Skeletal muscle satellite cell (primary cell): Measurements from ENCODE around the gene MRPL12.

Experiments used
- H3K27me3 ChIP-seq: 2 replicates; pipeline ENCODE4 v1.7.0; 2013; ENCODE audit warnings: low read length; ENCODE audit not compliant: control insufficient read depth, insufficient read depth
- H3K36me3 ChIP-seq: 2 replicates; pipeline ENCODE4 v1.7.0; 2013; ENCODE audit warnings: mild to moderate bottlenecking, control low read depth, low read length; ENCODE audit not compliant: insufficient read depth
- H3K4me1 ChIP-seq: 2 replicates; pipeline ENCODE4 v1.7.0; 2013; ENCODE audit warnings: low read length; ENCODE audit not compliant: control insufficient read depth, insufficient read depth
- H3K4me2 ChIP-seq: 2 replicates; pipeline ENCODE4 v1.7.0; 2013; ENCODE audit warnings: mild to moderate bottlenecking, low read length
- H3K4me3 ChIP-seq: 2 replicates; pipeline ENCODE4 v1.7.0; 2013; ENCODE audit warnings: low read length
- H3K9ac ChIP-seq: 2 replicates; pipeline ENCODE4 v1.7.0; 2013; ENCODE audit warnings: mild to moderate bottlenecking, low read depth, low read length, moderate library complexity
- H3K9me3 ChIP-seq: replicated peaks from 2 replicates; pipeline ENCODE4 v1.7.0; 2013; ENCODE audit warnings: mild to moderate bottlenecking, control low read depth, low read length

The MRPL12 gene

GRCh38 chr17:81715107-81715871, 12.1 kb downstream of the MRPL12 start:
- Histone ChIP-seq H3K4me3 (no peak overlapping the region), H3K9me3 (no peaks in the 10 kb centered on the region), H3K27me3 (no peaks in the 10 kb centered on the region), H3K4me1 (peaks cover 28% of the 10 kb centered on the region), H3K36me3 (no peaks in the 10 kb centered on the region), H3K4me2 (no peak overlapping the region), H3K9ac (no peak overlapping the region)

GRCh38 chr17:81715872-81716673, 12.9 kb downstream of the MRPL12 start:
- H3K4me1 ChIP-seq, result peaks cover 21% of the 10 kb centered on the region
- no peaks in the 10 kb centered on the region for H3K9me3 ChIP-seq
- no peaks in the 10 kb centered on the region for H3K27me3 ChIP-seq
- H3K36me3 ChIP-seq, result no peaks in the 10 kb centered on the region
- no peak overlapping the region for H3K9ac ChIP-seq
- no peak overlapping the region for H3K4me3 ChIP-seq
- H3K4me2 ChIP-seq, result no peak overlapping the region

- Histone ChIP-seq H3K9ac (no peak overlapping the region), H3K9me3 (no peaks in the 10 kb centered on the region), H3K27me3 (no peaks in the 10 kb centered on the region), H3K4me1 (peaks cover 15% of the 10 kb centered on the region), H3K4me2 (no peak overlapping the region), H3K36me3 (no peaks in the 10 kb centered on the region), H3K4me3 (no peak overlapping the region)
These were observed 13.5 kb downstream of the MRPL12 start for GRCh38 chr17:81716674-81716996.

- H3K36me3 ChIP-seq, result no peaks in the 10 kb centered on the region
These were observed 14.0 kb downstream of the MRPL12 start for GRCh38 chr17:81717049-81717765.

GRCh38 chr17:81717766-81718089, 14.6 kb downstream of the MRPL12 start:
- H3K9ac ChIP-seq, result no peak overlapping the region
- H3K36me3 ChIP-seq, result no peaks in the 10 kb centered on the region
- H3K4me2 ChIP-seq, result no peak overlapping the region
- H3K4me1 ChIP-seq, result peaks cover 18% of the 10 kb centered on the region
- no peak overlapping the region for H3K4me3 ChIP-seq
- H3K27me3 ChIP-seq, result peaks cover 3% of the 10 kb centered on the region
- H3K9me3 ChIP-seq, result no peaks in the 10 kb centered on the region

More at GRCh38 chr17:81717049-81717765, 14.0 kb downstream of the MRPL12 start:
- Histone ChIP-seq H3K4me3 (no peak overlapping the region), H3K9ac (no peak overlapping the region), H3K4me1 (peaks cover 15% of the 10 kb centered on the region), H3K4me2 (no peak overlapping the region), H3K27me3 (no peaks in the 10 kb centered on the region), H3K9me3 (no peaks in the 10 kb centered on the region)

GRCh38 chr17:81719410-81720266, 16.5 kb downstream of the MRPL12 start:
- Histone ChIP-seq H3K9ac (no peak overlapping the region), H3K9me3 (no peaks in the 10 kb centered on the region), H3K4me2 (no peak overlapping the region), H3K36me3 (no peaks in the 10 kb centered on the region), H3K4me3 (no peak overlapping the region), H3K4me1 (peaks cover 14% of the 10 kb centered on the region), H3K27me3 (peaks cover 12% of the 10 kb centered on the region)

GRCh38 chr17:81720267-81721071, 17.3 kb downstream of the MRPL12 start:
- H3K4me1 ChIP-seq, result peaks cover 14% of the 10 kb centered on the region
- no peak overlapping the region for H3K4me3 ChIP-seq
- no peak overlapping the region for H3K4me2 ChIP-seq
- peaks cover 12% of the 10 kb centered on the region for H3K27me3 ChIP-seq
- H3K9me3 ChIP-seq, result no peaks in the 10 kb centered on the region
- H3K9ac ChIP-seq, result no peak overlapping the region
- H3K36me3 ChIP-seq, result no peaks in the 10 kb centered on the region

- no peak overlapping the region for H3K4me3 ChIP-seq
- H3K36me3 ChIP-seq, result no peaks in the 10 kb centered on the region
- no peaks in the 10 kb centered on the region for H3K9me3 ChIP-seq
- H3K9ac ChIP-seq, result no peak overlapping the region
- H3K4me2 ChIP-seq, result no peak overlapping the region
- H3K4me1 ChIP-seq, result peaks cover 14% of the 10 kb centered on the region
- peaks cover 14% of the 10 kb centered on the region for H3K27me3 ChIP-seq
These were observed 19.3 kb downstream of the MRPL12 start for GRCh38 chr17:81722184-81723120.

GRCh38 chr17:81723651-81724209, 20.6 kb downstream of the MRPL12 start:
- no peak overlapping the region for H3K9ac ChIP-seq
- no peaks in the 10 kb centered on the region for H3K9me3 ChIP-seq

More at GRCh38 chr17:81723651-81724209, 20.6 kb downstream of the MRPL12 start:
- H3K36me3 ChIP-seq, result no peaks in the 10 kb centered on the region
- H3K4me3 ChIP-seq, result no peak overlapping the region
- no peak overlapping the region for H3K4me2 ChIP-seq
- peaks cover 14% of the 10 kb centered on the region for H3K27me3 ChIP-seq
- peaks cover 14% of the 10 kb centered on the region for H3K4me1 ChIP-seq
